ENCODE measurements around the gene WBP1. TPM values are rescaled to one million over a fixed set of nuclear protein-coding genes. Genes with fewer than 3 reads are reported as not detected.
A peak's percentile ranks its signal among the peaks of the same experiment; 100 is the strongest.

WBP1 gene
- total RNA-seq, 1 experiment from 2014 or later = 66.0 TPM

GRCh38 chr2:74421221-74421870 is 36.9 kb upstream of the WBP1 start, which contains the start of the genes C2orf81 and WDR54 (continued):
- no peak for TF ChIP-seq MLX (CRISPR knock-in tag; IDR thresholded peaks at IDR 0.05)
- no peak for TF ChIP-seq SMAD4 (CRISPR knock-in tag; IDR thresholded peaks at IDR 0.05)
- TF ChIP-seq FOXK1 (CRISPR knock-in tag; IDR thresholded peaks at IDR 0.05) = peak; percentile 95
- 0 out of 2 replicates have a peak, but pooled peaks have one; percentile 32 for TF ChIP-seq CREB1 (CRISPR knock-in tag; IDR thresholded peaks at IDR 0.05)
- TF ChIP-seq ZMAT4 (CRISPR knock-in tag; IDR thresholded peaks at IDR 0.05) = no peak
- peak; percentile 56; the same call in 1 of the 2 replicates for TF ChIP-seq HMGXB4 (CRISPR knock-in tag; IDR thresholded peaks at IDR 0.05)
- no peak for TF ChIP-seq RORB (CRISPR knock-in tag; IDR thresholded peaks at IDR 0.05)
- no peak for TF ChIP-seq ELF4 (CRISPR knock-in tag; IDR thresholded peaks at IDR 0.05; ENCODE audit: low read depth)
- no peak for TF ChIP-seq ZNF512 (CRISPR knock-in tag; IDR thresholded peaks at IDR 0.05; ENCODE audit: borderline replicate concordance)
- TF ChIP-seq ATF1 (CRISPR knock-in tag; IDR thresholded peaks at IDR 0.05) = no peak
- TF ChIP-seq CREM (CRISPR knock-in tag; IDR thresholded peaks at IDR 0.05) = peak; percentile 51; the same call in 1 of the 2 replicates
- no peak for TF ChIP-seq E2F4 (CRISPR knock-in tag; IDR thresholded peaks at IDR 0.05; ENCODE audit: borderline replicate concordance, low read depth)
- TF ChIP-seq SOX15 (CRISPR knock-in tag; IDR thresholded peaks at IDR 0.05) = no peak
- TF ChIP-seq NR3C1 (CRISPR knock-in tag; conservative IDR thresholded peaks at IDR 0.05; ENCODE audit: low read depth) = no peak
- no peak for TF ChIP-seq TP53 (CRISPR knock-in tag; IDR thresholded peaks at IDR 0.05)
- peak; percentile 89 for TF ChIP-seq SP1 (CRISPR knock-in tag; conservative IDR thresholded peaks at IDR 0.05)
- no peak for TF ChIP-seq NFYB (CRISPR knock-in tag; conservative IDR thresholded peaks at IDR 0.05; ENCODE audit: low read depth)
- TF ChIP-seq ARID4B (CRISPR knock-in tag; IDR thresholded peaks at IDR 0.05; ENCODE audit: borderline replicate concordance) = peak; percentile 65; the same call in 1 of the 2 replicates
- TF ChIP-seq PRDM15 (CRISPR knock-in tag; IDR thresholded peaks at IDR 0.05) = no peak
- TF ChIP-seq STAT6 (CRISPR knock-in tag; conservative IDR thresholded peaks at IDR 0.05; ENCODE audit: low read depth) = no peak
- peak; percentile 90 for TF ChIP-seq ETV6 (CRISPR knock-in tag; IDR thresholded peaks at IDR 0.05)
- TF ChIP-seq ZNF121 (CRISPR knock-in tag; IDR thresholded peaks at IDR 0.05) = no peak
- no peak for TF ChIP-seq ZNF232 (CRISPR knock-in tag; IDR thresholded peaks at IDR 0.05)
